GM04503 (cell line): ENCODE measurements around the gene PDCD11.
"Not testable (repeated sequence)": the region's sequence is repeated elsewhere in the genome, so short reads cannot be mapped to it uniquely, and the experiment has no call there.

Experiments
- DNase-seq: peaks from one replicate; pipeline ENCODE4 v3.0.0-alpha.2; 2012; ENCODE audit warnings: low read depth

Gene PDCD11, protein sequence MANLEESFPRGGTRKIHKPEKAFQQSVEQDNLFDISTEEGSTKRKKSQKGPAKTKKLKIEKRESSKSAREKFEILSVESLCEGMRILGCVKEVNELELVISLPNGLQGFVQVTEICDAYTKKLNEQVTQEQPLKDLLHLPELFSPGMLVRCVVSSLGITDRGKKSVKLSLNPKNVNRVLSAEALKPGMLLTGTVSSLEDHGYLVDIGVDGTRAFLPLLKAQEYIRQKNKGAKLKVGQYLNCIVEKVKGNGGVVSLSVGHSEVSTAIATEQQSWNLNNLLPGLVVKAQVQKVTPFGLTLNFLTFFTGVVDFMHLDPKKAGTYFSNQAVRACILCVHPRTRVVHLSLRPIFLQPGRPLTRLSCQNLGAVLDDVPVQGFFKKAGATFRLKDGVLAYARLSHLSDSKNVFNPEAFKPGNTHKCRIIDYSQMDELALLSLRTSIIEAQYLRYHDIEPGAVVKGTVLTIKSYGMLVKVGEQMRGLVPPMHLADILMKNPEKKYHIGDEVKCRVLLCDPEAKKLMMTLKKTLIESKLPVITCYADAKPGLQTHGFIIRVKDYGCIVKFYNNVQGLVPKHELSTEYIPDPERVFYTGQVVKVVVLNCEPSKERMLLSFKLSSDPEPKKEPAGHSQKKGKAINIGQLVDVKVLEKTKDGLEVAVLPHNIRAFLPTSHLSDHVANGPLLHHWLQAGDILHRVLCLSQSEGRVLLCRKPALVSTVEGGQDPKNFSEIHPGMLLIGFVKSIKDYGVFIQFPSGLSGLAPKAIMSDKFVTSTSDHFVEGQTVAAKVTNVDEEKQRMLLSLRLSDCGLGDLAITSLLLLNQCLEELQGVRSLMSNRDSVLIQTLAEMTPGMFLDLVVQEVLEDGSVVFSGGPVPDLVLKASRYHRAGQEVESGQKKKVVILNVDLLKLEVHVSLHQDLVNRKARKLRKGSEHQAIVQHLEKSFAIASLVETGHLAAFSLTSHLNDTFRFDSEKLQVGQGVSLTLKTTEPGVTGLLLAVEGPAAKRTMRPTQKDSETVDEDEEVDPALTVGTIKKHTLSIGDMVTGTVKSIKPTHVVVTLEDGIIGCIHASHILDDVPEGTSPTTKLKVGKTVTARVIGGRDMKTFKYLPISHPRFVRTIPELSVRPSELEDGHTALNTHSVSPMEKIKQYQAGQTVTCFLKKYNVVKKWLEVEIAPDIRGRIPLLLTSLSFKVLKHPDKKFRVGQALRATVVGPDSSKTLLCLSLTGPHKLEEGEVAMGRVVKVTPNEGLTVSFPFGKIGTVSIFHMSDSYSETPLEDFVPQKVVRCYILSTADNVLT (N-terminal part only)

DNA sequence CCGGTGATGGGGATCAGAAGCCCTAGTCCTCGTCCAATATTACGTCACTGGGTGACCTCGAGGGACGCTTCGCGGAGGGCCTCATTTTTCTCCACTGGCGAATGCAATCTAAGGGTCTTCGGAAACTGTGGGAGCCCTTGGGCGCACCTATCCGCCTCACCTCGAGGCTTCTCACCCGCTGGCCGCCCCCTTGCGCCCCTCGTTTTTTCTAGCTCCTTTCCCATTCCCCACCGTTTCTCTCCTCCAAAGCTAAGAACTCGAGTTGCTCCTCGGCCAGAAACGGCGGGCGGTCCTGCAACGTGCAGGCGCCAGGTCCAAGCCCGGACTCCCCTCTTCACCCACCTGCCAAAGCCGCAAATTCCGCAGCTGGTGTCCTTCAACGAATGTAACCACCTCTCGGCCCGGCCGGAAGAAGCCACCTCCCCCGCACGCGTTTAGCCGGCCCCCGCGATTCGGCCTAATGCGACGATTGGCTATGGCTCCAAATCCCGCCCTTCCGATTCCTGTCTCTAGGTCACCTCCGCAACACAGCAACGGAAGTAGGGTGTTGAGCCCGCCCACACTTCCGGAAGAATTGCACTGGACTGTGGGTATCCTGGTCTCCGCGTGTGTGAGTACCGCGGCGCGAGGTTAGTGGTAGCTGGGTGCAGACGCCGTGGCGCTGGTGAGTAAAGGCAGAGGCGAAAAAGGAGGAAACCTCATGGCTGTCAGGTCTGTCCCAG is at the start of gene PDCD11, which contains the start of gene ATP5MK:
Gene PDCD11 (plus strand): TSS at position 560 of the 722 bp plus-strand sequence. CDS start 1,801 bp downstream, outside the sequence.
Gene ATP5MK (minus strand): TSS at position 409 of the 722 bp plus-strand sequence. CDS start 4,018 bp downstream, outside the sequence.
- peak; percentile 93 for DNase-seq

DNA sequence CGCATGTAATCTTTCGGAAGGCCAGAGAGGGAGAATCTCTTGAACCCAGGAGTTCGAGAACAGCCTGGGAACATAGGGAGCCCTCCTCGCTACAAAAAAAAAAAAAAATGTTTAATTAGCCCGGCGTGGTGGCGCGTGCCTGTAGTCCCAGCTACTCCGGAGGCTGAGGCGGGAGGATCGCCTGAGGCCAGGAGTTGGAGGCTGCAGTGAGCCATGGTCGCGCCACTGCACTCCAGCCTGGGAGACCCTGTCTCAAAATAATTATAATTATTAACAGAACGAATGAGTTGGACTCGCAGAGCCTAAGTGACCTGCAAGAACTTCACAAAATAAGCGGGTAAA is 46.3 kb upstream of the PDCD11 start:
- no peak for DNase-seq

DNA sequence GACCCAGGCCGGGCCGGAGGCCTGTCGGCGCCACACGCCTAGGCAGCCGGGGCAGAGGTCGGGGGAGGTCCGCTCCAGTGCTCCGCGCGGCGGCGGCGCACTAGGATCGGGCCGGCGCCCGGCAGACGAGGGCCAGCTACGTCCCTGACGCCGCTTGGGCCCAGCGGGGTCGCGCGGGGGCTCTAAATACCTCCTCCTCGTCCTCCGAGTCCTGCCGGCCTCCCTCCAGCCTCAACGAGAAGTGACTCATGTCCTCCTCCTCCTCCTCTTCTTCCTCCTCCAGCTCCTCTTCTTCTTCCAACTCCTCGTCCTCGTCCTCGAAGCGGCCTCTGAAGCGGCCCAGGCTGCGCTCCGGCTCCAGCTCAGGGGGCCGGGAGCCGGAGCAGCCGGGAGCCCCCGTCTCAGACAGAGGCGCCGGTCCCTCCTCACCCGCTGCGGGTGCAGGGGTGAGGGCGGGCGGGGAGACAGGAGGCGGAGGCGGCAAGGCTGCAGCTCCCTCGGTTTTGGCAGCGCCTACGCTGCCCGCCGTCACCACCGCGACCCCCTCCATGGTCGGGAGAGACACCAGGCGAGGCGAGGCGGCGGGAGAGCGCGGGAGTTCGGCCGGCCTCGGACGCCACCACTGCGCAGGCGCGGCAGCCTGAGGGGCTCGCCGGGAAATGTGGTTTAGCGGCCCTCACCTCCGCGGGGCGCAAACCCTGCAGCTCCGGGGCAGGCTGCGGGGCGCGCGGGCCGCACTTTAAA is 45.7 kb upstream of the PDCD11 start, which contains the start of gene PCGF6:
Gene PCGF6 (minus strand): TSS at position 624 of the 744 bp plus-strand sequence. CDS start 74 bp downstream, at position 550.
- DNase-seq = no peak

GRCh38 chr10:103353281-103353680 is 43.1 kb upstream of the PDCD11 start:
- DNase-seq = no peak

DNA sequence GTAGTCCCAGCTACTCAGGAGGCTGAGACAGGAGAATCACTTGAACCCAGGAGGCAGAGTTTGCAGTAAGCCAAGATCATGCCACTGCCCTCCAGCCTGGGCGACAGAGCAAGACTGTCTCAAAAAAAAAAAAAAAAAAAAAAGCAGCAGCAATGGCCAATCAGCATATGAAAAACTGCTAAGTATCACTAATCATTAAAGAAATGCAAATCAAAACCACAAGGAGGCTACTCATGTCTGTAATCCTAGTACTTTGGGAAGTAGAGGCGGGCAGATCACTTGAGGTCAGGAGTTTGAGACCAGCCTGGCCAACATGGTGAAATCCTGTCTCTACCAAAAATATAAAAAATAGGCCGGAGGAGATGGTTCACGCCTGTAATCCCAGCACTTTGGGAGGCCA is 41.9 kb upstream of the PDCD11 start:
- DNase-seq = not testable (repeated sequence)

- no peak for DNase-seq
These were observed 40.4 kb upstream of the PDCD11 start for GRCh38 chr10:103355906-103356599.

GRCh38 chr10:103359493-103359892 is 36.9 kb upstream of the PDCD11 start:
- not testable (repeated sequence) for DNase-seq

DNA sequence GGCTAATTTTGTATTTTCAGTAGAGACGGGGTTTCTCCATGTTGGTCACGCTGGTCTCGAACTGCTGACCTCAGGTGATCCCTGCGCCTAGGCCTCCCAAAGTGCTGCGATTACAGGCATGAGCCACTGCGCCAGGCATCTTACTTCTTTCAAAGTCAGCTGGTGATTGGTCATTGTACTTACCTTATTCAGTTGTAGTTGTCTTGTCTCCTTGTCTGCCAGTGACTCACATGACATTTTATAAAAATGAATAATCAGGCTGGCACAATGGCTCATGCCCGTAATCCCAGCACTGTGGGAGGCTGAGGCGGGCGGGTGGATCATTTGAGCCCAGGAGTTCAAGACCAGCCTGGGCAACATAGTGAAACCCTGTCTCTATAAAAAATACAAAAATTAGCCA is 35.6 kb upstream of the PDCD11 start:
- DNase-seq = not testable (repeated sequence)

- DNase-seq = no peak
These were observed 29.0 kb upstream of the PDCD11 start for GRCh38 chr10:103367379-103367781.

DNA sequence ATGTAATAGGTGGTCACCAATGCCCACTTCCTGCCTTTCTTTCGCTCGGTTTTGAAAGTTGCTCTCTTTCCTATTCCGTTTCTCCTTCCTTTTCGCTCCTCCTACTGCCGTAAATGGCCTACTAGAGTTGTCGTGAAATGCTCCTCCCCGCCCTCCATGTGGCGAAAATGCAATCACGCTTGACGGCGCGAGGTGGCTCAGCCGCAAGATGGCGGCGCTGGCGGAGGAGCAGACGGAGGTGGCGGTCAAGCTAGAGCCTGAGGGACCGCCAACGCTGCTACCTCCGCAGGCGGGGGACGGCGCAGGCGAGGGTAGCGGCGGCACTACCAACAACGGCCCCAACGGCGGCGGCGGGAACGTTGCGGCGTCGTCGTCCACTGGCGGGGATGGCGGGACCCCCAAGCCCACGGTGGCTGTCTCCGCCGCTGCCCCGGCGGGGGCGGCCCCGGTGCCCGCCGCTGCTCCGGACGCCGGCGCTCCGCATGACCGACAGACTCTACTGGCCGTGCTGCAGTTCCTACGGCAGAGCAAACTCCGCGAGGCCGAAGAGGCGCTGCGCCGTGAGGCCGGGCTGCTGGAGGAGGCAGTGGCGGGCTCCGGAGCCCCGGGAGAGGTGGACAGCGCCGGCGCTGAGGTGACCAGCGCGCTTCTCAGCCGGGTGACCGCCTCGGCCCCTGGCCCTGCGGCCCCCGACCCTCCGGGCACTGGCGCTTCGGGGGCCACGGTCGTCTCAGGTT is 28.5 kb upstream of the PDCD11 start, which contains the start of gene TAF5:
Gene TAF5 (plus strand): TSS at position 195 of the 737 bp plus-strand sequence. CDS start 14 bp downstream, at position 209.
- DNase-seq = peak; percentile 86

GRCh38 chr10:103373544-103373943 is 22.9 kb upstream of the PDCD11 start:
- no peak for DNase-seq

DNA sequence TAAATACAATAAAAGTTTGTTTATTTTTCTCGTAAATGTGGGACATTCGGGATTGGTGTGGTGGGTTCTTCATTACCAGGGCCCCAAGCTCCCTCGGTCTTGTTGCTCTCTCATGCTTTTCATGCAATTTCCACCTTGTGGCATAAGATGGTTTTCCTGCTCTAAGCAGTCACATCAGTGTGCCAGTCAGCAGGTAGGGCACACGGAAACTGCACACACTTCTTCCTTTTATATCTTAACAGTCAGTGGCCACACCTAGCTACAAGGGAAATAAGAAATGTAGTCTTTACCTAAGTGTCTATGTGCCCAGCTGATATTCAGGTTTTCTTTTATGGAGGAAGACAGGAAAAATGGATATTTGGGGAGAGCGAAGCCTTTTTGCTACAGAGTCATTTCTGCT is 22.2 kb upstream of the PDCD11 start:
- no peak for DNase-seq

DNA sequence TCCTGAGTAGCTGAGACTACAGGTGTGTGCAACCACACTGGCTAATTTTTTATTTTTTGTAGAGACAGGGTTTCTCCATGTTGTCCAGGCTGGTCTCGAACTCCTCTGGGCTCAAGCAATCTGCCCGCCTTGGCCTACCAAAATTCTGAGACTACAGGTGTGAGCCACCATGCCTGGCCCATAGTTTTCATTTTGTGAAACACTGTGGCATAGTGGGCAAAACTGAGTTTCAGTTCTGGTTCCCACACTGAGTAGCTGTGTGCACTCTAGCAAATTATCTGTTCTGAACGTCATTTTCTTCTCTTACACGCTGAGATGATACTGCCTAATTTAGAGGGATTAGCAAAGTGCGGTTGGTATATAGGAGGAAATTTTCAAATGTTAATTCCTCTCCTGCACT is 13.7 kb upstream of the PDCD11 start:
- DNase-seq = no peak

- no peak for DNase-seq
These were observed 2.2 kb upstream of the PDCD11 start for GRCh38 chr10:103394180-103394579.

DNA sequence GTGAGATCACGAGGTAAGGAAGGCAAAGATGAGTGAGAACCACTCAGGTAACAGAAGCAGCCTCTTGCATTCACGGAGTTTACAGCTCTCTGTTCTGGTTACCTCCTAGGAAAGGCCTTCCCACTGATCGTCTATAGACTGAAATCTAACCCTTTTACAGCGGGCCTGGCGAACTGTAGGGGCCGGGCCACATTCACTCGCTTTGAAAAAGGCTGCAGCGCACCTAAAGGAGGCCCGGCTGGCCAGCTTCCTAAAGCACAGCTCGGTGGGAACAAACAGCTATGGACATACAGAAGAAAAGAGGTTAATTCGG is 716 bp upstream of the PDCD11 start:
- DNase-seq = no peak

GRCh38 chr10:103396789-103397087 is 312 bp downstream of the PDCD11 start:
- no peak for DNase-seq

DNA sequence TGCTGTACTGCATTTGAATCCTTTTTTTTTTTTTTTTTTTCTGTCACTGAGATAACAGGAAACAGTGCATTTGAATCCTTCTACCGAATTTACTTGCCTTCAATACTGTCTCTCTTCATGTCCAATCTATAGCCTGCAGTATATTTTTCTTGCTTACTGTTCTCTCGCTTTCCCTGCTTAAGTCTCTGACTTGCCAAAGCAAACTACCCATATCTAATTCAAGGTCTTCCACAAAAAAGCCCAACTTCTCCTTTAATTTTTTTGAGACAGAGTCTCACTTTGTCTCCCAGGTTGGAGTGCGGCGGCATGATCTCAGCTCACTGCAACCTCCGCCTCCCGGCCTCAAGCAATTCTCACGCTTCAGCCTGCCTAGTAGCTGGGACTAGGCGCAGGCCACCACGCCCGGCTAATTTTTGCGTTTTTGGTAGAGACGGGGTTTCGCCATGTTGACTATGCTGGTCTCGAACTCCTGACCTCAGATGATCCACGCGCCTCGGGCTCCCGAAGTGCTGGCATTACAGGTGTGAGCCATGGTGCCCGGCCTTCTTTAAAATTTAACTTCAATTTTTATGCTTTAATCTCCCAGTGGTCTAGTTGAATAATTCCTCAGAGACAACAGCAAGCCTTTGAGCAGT is 882 bp downstream of the PDCD11 start:
- no peak for DNase-seq

DNA sequence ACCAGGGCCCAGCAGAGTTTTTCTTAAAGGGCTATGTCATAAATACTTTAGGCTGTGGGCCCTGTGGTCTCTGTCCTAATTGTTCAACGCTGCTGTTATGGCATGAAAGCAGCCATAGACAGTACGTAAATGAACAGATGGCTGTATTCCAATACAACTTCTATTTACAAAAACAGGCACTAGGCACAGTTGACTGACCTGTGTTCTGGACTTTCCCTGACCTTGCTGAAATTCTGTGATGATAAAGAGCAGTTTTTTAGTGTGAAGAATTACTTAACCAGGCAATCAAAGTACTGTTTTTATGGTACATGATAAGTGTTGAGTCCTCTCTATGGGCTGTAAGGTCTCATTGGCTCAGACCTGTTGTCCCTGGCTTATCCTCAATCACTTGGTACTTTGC is 17.1 kb downstream of the PDCD11 start:
- DNase-seq = no peak

DNA sequence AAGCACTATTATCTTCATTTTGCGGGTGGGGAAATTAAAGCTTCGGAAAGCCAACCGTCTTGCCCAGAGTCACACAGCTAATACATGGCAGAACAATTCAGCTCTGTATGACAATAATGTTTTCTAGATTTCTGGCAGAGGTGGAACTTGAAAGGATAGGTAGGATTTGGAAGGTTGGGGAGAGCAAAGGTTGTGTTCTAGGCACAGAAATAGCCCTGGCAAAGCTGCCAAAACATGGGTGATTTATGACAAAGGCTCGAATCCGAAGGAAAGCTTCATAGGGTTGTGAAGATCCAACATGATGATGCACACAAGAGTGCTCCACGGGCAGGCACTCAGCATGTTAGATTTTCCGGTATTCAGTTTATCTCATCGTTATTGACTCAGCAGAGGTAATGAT is 19.2 kb downstream of the PDCD11 start:
- DNase-seq = no peak
